Measurements from ENCODE around the gene CIART. TPM values are rescaled to one million over a fixed set of nuclear protein-coding genes. Genes with fewer than 3 reads are reported as not detected.

CIART gene
- total and polyA plus RNA-seq, 4 donors, result 0.51 to 7.1 (median 1.9) TPM

GRCh38 chr1:150299716-150300115 is 17.4 kb downstream of the CIART start:
- no peak overlapping the region for H3K4me3 ChIP-seq (ENCODE audit: low read depth in 1 of 3, low read length in 3 of 3)

DNA sequence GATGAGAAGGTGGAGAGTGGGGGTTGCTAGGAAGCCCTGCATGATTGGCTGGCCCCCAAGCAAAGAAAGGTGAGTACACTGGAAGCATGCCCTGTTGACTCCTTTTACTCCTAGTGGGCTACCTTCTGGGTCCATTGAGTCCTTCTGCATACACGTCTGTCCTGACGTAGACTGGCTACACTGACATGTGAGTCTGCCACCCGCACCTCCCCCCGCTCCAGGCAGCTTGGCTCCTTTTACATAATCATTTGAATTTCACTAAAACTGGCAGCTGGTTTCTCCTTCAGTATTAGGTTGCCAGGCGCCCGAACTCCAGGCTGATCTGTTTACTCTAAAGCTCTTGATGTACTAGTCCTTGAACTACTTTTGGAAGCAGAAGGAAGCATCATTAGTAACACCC is 20.0 kb downstream of the CIART start:
- Histone ChIP-seq H3K27ac (ENCODE audit: low read depth in 1 of 2, low read length in 2 of 2) (no peak overlapping the region), H3K9ac (ENCODE audit: low read depth in 1 of 2, low read length in 2 of 2) (no peak overlapping the region), H3K4me3 (ENCODE audit: low read depth in 1 of 3, low read length in 3 of 3) (no peak overlapping the region), H3K4me1 (ENCODE audit: control insufficient read depth in 4 of 4, insufficient read depth in 4 of 4, low read length in 3 of 4) (no peaks in the 10 kb centered on the region), H3K36me3 (ENCODE audit: control insufficient read depth in 4 of 4, insufficient read depth in 3 of 4, low read depth in 1 of 4, low read length in 3 of 4) (peaks cover 3 to 22% (median 14%) of the 10 kb centered on the region in 4 donors), H3K9me3 (ENCODE audit: control insufficient read depth in 4 of 4, low read length in 3 of 4) (no peaks in the 10 kb centered on the region), H3K27me3 (ENCODE audit: control insufficient read depth in 4 of 4, insufficient read depth in 4 of 4, low read length in 3 of 4) (no peaks in the 10 kb centered on the region)
- TF ChIP-seq YY1 (IDR thresholded peaks at IDR 0.05) (no peak), RXRA (IDR thresholded peaks at IDR 0.05) (no peak), TAF1 (conservative IDR thresholded peaks at IDR 0.05) (no peak)
- TF ChIP-seq, protein P1, sequence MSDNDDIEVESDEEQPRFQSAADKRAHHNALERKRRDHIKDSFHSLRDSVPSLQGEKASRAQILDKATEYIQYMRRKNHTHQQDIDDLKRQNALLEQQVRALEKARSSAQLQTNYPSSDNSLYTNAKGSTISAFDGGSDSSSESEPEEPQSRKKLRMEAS (IDR thresholded peaks at IDR 0.05), result no peak
- 90% methylated on average over 6 of the region's 6 CpGs for WGBS
- no peak for DNase-seq (ENCODE audit: low spot score)

More at GRCh38 chr1:150299716-150300115, 17.4 kb downstream of the CIART start:
- TF ChIP-seq ZBTB33 (IDR thresholded peaks at IDR 0.05) (no peak), JUND (IDR thresholded peaks at IDR 0.05) (no peak), TAF1 (conservative IDR thresholded peaks at IDR 0.05) (no peak), YY1 (IDR thresholded peaks at IDR 0.05) (no peak), RAD21 (IDR thresholded peaks at IDR 0.05) (no peak), FOXA1 (IDR thresholded peaks at IDR 0.05) (no peak)
- TF ChIP-seq, protein P1 (IDR thresholded peaks at IDR 0.05), result no peak
- TF ChIP-seq, protein P2, sequence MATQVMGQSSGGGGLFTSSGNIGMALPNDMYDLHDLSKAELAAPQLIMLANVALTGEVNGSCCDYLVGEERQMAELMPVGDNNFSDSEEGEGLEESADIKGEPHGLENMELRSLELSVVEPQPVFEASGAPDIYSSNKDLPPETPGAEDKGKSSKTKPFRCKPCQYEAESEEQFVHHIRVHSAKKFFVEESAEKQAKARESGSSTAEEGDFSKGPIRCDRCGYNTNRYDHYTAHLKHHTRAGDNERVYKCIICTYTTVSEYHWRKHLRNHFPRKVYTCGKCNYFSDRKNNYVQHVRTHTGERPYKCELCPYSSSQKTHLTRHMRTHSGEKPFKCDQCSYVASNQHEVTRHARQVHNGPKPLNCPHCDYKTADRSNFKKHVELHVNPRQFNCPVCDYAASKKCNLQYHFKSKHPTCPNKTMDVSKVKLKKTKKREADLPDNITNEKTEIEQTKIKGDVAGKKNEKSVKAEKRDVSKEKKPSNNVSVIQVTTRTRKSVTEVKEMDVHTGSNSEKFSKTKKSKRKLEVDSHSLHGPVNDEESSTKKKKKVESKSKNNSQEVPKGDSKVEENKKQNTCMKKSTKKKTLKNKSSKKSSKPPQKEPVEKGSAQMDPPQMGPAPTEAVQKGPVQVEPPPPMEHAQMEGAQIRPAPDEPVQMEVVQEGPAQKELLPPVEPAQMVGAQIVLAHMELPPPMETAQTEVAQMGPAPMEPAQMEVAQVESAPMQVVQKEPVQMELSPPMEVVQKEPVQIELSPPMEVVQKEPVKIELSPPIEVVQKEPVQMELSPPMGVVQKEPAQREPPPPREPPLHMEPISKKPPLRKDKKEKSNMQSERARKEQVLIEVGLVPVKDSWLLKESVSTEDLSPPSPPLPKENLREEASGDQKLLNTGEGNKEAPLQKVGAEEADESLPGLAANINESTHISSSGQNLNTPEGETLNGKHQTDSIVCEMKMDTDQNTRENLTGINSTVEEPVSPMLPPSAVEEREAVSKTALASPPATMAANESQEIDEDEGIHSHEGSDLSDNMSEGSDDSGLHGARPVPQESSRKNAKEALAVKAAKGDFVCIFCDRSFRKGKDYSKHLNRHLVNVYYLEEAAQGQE (IDR thresholded peaks at IDR 0.05), result no peak
- no peaks in the 10 kb centered on the region for H3K27me3 ChIP-seq (ENCODE audit: control insufficient read depth in 4 of 4, insufficient read depth in 4 of 4, low read length in 3 of 4)
- H3K4me1 ChIP-seq (ENCODE audit: control insufficient read depth in 4 of 4, insufficient read depth in 4 of 4, low read length in 3 of 4), result peaks cover 0 to 2% (median 0%) of the 10 kb centered on the region in 4 donors
- peaks cover 3 to 21% (median 16%) of the 10 kb centered on the region in 4 donors for H3K36me3 ChIP-seq (ENCODE audit: control insufficient read depth in 4 of 4, insufficient read depth in 3 of 4, low read depth in 1 of 4, low read length in 3 of 4)
- no peaks in the 10 kb centered on the region for H3K9me3 ChIP-seq (ENCODE audit: control insufficient read depth in 4 of 4, low read length in 3 of 4)
- H3K9ac ChIP-seq (ENCODE audit: low read depth in 1 of 2, low read length in 2 of 2), result no peak overlapping the region
- no peak for DNase-seq (ENCODE audit: low spot score)
- no peak overlapping the region for H3K27ac ChIP-seq (ENCODE audit: low read depth in 1 of 2, low read length in 2 of 2)
- 98% methylated on average over 3 of the region's 3 CpGs for WGBS

DNA sequence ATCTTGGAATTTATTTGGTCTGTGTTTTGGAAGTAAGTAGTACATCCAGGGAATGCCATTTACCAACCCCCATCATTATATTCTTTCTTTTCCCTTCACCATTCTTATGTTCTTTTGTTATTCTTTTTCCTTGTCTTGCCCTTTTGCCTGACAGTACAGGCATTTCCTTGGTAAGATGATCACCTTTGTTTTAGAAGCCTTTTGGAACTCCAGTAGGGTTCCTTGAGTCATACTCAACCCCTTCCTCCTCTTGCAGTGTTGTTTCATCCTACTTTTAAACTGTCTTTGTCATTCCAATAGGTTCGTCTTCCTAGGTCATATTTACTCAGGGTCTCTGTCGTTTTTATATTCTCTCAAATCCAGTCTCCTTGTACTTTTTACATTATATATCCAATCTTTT is 20.5 kb downstream of the CIART start:
- H3K36me3 ChIP-seq (ENCODE audit: control insufficient read depth in 4 of 4, insufficient read depth in 3 of 4, low read depth in 1 of 4, low read length in 3 of 4), result peaks cover 5 to 22% (median 16%) of the 10 kb centered on the region in 4 donors
- TF ChIP-seq, protein P2 (IDR thresholded peaks at IDR 0.05), result no peak
- TF ChIP-seq FOXA1 (IDR thresholded peaks at IDR 0.05) (no peak), HNF4G (IDR thresholded peaks at IDR 0.05) (no peak), RXRA (IDR thresholded peaks at IDR 0.05) (no peak), JUND (IDR thresholded peaks at IDR 0.05) (no peak), ZBTB33 (IDR thresholded peaks at IDR 0.05) (no peak), TAF1 (conservative IDR thresholded peaks at IDR 0.05) (no peak), ATF3 (IDR thresholded peaks at IDR 0.05) (no peak), FOXA2 (IDR thresholded peaks at IDR 0.05) (no peak)
- TF ChIP-seq, protein P1 (IDR thresholded peaks at IDR 0.05), result no peak
- no peak overlapping the region for H3K9ac ChIP-seq (ENCODE audit: low read depth in 1 of 2, low read length in 2 of 2)
- H3K27me3 ChIP-seq (ENCODE audit: control insufficient read depth in 4 of 4, insufficient read depth in 4 of 4, low read length in 3 of 4), result no peaks in the 10 kb centered on the region
- WGBS, result 82% methylated on average over 2 of the region's 2 CpGs
- no peak overlapping the region for H3K27ac ChIP-seq (ENCODE audit: low read depth in 1 of 2, low read length in 2 of 2)
- DNase-seq (ENCODE audit: low spot score), result no peak
- H3K4me1 ChIP-seq (ENCODE audit: control insufficient read depth in 4 of 4, insufficient read depth in 4 of 4, low read length in 3 of 4), result no peaks in the 10 kb centered on the region
- no peaks in the 10 kb centered on the region for H3K9me3 ChIP-seq (ENCODE audit: control insufficient read depth in 4 of 4, low read length in 3 of 4)
- H3K4me3 ChIP-seq (ENCODE audit: low read depth in 1 of 3, low read length in 3 of 3), result no peak overlapping the region
